ENCODE measurements around the gene TSPAN12.
A peak's percentile ranks its signal among the peaks of the same experiment; 100 is the strongest.

TSPAN12 gene

DNA sequence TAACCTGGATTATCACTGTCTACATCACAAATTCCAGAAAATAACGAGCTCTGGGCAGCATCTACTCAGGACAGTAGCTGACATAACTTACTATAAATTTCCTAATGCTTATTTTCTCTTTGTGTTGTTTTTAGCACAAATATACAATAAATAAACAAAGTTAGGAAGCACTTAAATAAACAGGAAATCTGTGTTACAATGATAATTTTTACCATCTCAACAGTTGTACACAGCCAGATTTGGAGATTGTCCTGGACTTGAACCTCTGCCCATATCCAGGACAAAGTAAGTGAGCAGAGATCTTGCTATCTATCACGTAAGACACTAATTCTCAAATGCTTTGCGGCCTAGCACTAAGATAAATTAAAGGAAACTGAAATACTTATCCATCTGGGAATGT is 48.7 kb downstream of the TSPAN12 start:
- Histone ChIP-seq H3K36me3 (ENCODE audit: control insufficient read depth in 2 of 2, insufficient read depth in 1 of 2, low read length in 2 of 2) (no peaks in the 10 kb centered on the region; a peak in 1 of 3 replicates), H3K4me1 (ENCODE audit: control insufficient read depth, insufficient read depth, low read length) (peaks cover 25% of the 10 kb centered on the region), H3K9me3 (ENCODE audit: control insufficient read depth, insufficient read depth, low read depth, low read length) (no peaks in the 10 kb centered on the region), H3K27ac (ENCODE audit: extremely low read depth, low read depth, low read length) (no peak overlapping the region), H3K4me3 (ENCODE audit: low read depth, low read length) (no peak overlapping the region)
- ChIA-PET CTCF (interaction anchor here (4.2 kb wide), 1 partner anchor 17 kb away, joined by 18 read pairs; no protein-coding TSS in a partner anchor), POLR2A (no interaction called here)
- TF ChIP-seq, protein P1, sequence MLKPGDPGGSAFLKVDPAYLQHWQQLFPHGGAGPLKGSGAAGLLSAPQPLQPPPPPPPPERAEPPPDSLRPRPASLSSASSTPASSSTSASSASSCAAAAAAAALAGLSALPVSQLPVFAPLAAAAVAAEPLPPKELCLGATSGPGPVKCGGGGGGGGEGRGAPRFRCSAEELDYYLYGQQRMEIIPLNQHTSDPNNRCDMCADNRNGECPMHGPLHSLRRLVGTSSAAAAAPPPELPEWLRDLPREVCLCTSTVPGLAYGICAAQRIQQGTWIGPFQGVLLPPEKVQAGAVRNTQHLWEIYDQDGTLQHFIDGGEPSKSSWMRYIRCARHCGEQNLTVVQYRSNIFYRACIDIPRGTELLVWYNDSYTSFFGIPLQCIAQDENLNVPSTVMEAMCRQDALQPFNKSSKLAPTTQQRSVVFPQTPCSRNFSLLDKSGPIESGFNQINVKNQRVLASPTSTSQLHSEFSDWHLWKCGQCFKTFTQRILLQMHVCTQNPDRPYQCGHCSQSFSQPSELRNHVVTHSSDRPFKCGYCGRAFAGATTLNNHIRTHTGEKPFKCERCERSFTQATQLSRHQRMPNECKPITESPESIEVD (tag by site-specific recombination; IDR thresholded peaks at IDR 0.05), result peak; percentile 9; the same call in 1 of the 2 replicates
- TF ChIP-seq ZNF302 (tag by site-specific recombination; IDR thresholded peaks at IDR 0.05; ENCODE audit: low read depth), result no peak

DNA sequence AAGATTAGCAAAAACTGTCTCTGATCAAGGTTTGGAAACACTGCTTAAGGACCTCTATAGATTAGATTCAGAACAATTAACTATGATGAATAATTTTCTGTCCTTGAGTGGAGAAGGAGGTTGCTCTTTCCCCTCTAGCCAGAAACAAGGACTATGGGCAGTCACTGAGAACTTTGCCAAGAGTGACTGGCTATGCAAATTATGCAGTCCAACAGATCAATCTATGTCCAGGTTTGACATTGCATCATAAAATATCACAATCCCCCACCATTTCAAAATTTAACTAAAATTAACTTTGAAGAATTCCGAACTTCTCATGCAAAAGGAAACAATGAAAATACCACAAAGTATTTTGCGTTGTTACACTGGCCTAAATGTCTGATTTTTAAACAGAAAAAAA is 50.6 kb downstream of the TSPAN12 start:
- H3K36me3 ChIP-seq (ENCODE audit: control insufficient read depth in 2 of 2, insufficient read depth in 1 of 2, low read length in 2 of 2), result no peaks in the 10 kb centered on the region; a peak in 1 of 3 replicates

DNA sequence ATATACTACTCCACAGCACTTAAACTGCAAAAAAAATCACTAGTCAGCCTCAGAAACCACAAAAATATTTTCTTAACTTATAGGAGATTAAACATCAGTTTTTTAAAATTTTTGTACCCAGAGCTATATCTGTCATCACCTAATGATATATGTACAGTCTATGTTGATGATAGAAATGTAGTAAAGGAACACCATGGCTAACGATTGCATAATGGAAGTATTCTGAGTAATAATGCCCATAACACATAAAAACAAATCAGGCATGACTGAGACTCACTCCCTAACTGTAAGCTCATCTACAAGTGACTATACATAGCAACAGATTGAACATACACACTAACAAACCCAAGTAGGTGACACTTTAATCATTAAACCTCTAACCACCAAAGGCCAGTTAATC is 51.3 kb downstream of the TSPAN12 start:
- Histone ChIP-seq H3K36me3 (ENCODE audit: control insufficient read depth in 2 of 2, insufficient read depth in 1 of 2, low read length in 2 of 2) (no peaks in the 10 kb centered on the region; a peak in 1 of 3 replicates), H3K9me3 (ENCODE audit: control insufficient read depth, insufficient read depth, low read depth, low read length) (no peaks in the 10 kb centered on the region), H3K4me3 (ENCODE audit: low read depth, low read length) (no peak overlapping the region), H3K27ac (ENCODE audit: extremely low read depth, low read depth, low read length) (no peak overlapping the region), H3K4me1 (ENCODE audit: control insufficient read depth, insufficient read depth, low read length) (peaks cover 7% of the 10 kb centered on the region; the same call in 1 of the 2 replicates)
- ChIA-PET CTCF (interaction anchor here (0.6 to 3.7 kb wide), 33 partner anchors 9 to 301 kb away, joined by 3 to 45 read pairs (median 4); partner anchors contain the start of gene TSPAN12), POLR2A (no interaction called here)
- TF ChIP-seq ZBTB21 (tag by site-specific recombination; IDR thresholded peaks at IDR 0.05), result peak; percentile 47; the same call in 1 of the 2 replicates
- TF ChIP-seq, protein P2, sequence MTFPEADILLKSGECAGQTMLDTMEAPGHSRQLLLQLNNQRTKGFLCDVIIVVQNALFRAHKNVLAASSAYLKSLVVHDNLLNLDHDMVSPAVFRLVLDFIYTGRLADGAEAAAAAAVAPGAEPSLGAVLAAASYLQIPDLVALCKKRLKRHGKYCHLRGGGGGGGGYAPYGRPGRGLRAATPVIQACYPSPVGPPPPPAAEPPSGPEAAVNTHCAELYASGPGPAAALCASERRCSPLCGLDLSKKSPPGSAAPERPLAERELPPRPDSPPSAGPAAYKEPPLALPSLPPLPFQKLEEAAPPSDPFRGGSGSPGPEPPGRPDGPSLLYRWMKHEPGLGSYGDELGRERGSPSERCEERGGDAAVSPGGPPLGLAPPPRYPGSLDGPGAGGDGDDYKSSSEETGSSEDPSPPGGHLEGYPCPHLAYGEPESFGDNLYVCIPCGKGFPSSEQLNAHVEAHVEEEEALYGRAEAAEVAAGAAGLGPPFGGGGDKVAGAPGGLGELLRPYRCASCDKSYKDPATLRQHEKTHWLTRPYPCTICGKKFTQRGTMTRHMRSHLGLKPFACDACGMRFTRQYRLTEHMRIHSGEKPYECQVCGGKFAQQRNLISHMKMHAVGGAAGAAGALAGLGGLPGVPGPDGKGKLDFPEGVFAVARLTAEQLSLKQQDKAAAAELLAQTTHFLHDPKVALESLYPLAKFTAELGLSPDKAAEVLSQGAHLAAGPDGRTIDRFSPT (tag by site-specific recombination; IDR thresholded peaks at IDR 0.05), result peak; percentile 95
- TF ChIP-seq, protein P3, sequence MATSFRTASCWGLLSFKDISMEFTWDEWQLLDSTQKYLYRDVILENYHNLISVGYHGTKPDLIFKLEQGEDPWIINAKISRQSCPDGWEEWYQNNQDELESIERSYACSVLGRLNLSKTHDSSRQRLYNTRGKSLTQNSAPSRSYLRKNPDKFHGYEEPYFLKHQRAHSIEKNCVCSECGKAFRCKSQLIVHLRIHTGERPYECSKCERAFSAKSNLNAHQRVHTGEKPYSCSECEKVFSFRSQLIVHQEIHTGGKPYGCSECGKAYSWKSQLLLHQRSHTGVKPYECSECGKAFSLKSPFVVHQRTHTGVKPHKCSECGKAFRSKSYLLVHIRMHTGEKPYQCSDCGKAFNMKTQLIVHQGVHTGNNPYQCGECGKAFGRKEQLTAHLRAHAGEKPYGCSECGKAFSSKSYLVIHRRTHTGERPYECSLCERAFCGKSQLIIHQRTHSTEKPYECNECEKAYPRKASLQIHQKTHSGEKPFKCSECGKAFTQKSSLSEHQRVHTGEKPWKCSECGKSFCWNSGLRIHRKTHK (tag by site-specific recombination; IDR thresholded peaks at IDR 0.05), result no peak
- TF ChIP-seq ZNF366 (tag by site-specific recombination; conservative IDR thresholded peaks at IDR 0.05), result peak; percentile 95
- TF ChIP-seq ZNF202 (tag by site-specific recombination; IDR thresholded peaks at IDR 0.05; ENCODE audit: borderline replicate concordance), result no peak
- TF ChIP-seq ZNF777 (tag by site-specific recombination; IDR thresholded peaks at IDR 0.05; ENCODE audit: borderline replicate concordance), result no peak

More for the DNA sequence above, 50.6 kb downstream of the TSPAN12 start:
- Histone ChIP-seq H3K4me1 (ENCODE audit: control insufficient read depth, insufficient read depth, low read length) (peaks cover 10% of the 10 kb centered on the region), H3K27ac (ENCODE audit: extremely low read depth, low read depth, low read length) (no peak overlapping the region), H3K4me3 (ENCODE audit: low read depth, low read length) (no peak overlapping the region), H3K9me3 (ENCODE audit: control insufficient read depth, insufficient read depth, low read depth, low read length) (no peaks in the 10 kb centered on the region)
- TF ChIP-seq, protein P4, sequence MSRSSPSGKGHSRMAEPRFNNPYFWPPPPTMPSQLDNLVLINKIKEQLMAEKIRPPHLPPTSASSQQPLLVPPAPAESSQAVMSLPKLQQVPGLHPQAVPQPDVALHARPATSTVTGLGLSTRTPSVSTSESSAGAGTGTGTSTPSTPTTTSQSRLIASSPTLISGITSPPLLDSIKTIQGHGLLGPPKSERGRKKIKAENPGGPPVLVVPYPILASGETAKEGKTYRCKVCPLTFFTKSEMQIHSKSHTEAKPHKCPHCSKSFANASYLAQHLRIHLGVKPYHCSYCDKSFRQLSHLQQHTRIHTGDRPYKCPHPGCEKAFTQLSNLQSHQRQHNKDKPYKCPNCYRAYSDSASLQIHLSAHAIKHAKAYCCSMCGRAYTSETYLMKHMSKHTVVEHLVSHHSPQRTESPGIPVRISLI (tag by site-specific recombination; IDR thresholded peaks at IDR 0.05), result no peak
- TF ChIP-seq, protein P5, sequence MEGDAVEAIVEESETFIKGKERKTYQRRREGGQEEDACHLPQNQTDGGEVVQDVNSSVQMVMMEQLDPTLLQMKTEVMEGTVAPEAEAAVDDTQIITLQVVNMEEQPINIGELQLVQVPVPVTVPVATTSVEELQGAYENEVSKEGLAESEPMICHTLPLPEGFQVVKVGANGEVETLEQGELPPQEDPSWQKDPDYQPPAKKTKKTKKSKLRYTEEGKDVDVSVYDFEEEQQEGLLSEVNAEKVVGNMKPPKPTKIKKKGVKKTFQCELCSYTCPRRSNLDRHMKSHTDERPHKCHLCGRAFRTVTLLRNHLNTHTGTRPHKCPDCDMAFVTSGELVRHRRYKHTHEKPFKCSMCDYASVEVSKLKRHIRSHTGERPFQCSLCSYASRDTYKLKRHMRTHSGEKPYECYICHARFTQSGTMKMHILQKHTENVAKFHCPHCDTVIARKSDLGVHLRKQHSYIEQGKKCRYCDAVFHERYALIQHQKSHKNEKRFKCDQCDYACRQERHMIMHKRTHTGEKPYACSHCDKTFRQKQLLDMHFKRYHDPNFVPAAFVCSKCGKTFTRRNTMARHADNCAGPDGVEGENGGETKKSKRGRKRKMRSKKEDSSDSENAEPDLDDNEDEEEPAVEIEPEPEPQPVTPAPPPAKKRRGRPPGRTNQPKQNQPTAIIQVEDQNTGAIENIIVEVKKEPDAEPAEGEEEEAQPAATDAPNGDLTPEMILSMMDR (tag by site-specific recombination; IDR thresholded peaks at IDR 0.05), result no peak
- TF ChIP-seq ZNF274 (IDR thresholded peaks at IDR 0.05; ENCODE audit: low read length), result no peak
- no peak for TF ChIP-seq ZNF274 (tag by site-specific recombination; IDR thresholded peaks at IDR 0.05; ENCODE audit: borderline replicate concordance)
- no peak for TF ChIP-seq ZNF596 (tag by site-specific recombination; IDR thresholded peaks at IDR 0.05)
- TF ChIP-seq, protein P6, sequence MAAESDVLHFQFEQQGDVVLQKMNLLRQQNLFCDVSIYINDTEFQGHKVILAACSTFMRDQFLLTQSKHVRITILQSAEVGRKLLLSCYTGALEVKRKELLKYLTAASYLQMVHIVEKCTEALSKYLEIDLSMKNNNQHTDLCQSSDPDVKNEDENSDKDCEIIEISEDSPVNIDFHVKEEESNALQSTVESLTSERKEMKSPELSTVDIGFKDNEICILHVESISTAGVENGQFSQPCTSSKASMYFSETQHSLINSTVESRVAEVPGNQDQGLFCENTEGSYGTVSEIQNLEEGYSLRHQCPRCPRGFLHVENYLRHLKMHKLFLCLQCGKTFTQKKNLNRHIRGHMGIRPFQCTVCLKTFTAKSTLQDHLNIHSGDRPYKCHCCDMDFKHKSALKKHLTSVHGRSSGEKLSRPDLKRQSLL (tag by site-specific recombination; IDR thresholded peaks at IDR 0.05), result no peak
- TF ChIP-seq EGR2 (tag by site-specific recombination; IDR thresholded peaks at IDR 0.05; ENCODE audit: low read depth), result no peak
- TF ChIP-seq GFI1B (tag by site-specific recombination; IDR thresholded peaks at IDR 0.05), result no peak
- no peak for TF ChIP-seq ZNF239 (tag by site-specific recombination; IDR thresholded peaks at IDR 0.05)
- TF ChIP-seq ZNF514 (tag by site-specific recombination; IDR thresholded peaks at IDR 0.05), result no peak
- no peak for TF ChIP-seq REPIN1 (tag by site-specific recombination; IDR thresholded peaks at IDR 0.05; ENCODE audit: low read depth)
- no peak for TF ChIP-seq HOXD13 (CRISPR knock-in tag; IDR thresholded peaks at IDR 0.05; ENCODE audit: borderline replicate concordance)
- TF ChIP-seq OSR2 (tag by site-specific recombination; IDR thresholded peaks at IDR 0.05), result no peak
- no peak for TF ChIP-seq ZNF112 (tag by site-specific recombination; IDR thresholded peaks at IDR 0.05)
- no peak for TF ChIP-seq ZNF404 (tag by site-specific recombination; IDR thresholded peaks at IDR 0.05)
- TF ChIP-seq, protein P7, sequence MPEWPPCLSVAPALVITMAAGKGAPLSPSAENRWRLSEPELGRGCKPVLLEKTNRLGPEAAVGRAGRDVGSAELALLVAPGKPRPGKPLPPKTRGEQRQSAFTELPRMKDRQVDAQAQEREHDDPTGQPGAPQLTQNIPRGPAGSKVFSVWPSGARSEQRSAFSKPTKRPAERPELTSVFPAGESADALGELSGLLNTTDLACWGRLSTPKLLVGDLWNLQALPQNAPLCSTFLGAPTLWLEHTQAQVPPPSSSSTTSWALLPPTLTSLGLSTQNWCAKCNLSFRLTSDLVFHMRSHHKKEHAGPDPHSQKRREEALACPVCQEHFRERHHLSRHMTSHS (tag by site-specific recombination; IDR thresholded peaks at IDR 0.05), result no peak
- TF ChIP-seq KLF7 (tag by site-specific recombination; IDR thresholded peaks at IDR 0.05; ENCODE audit: borderline replicate concordance), result no peak
- ChIA-PET POLR2A (no interaction called here), CTCF (interaction anchor here (1.1 to 3.7 kb wide), 14 partner anchors 10 to 301 kb away, joined by 4 to 45 read pairs (median 7); partner anchors contain the start of gene TSPAN12)

Data from HEK293 (cell line).